ENCODE results near the gene KISS1R. TPM values are rescaled to one million over a fixed set of nuclear protein-coding genes. Genes with fewer than 3 reads are reported as not detected.

Gene KISS1R
- total and polyA plus RNA-seq, 5 donors from 2014 or later: 0.21 to 1.2 (median 0.67) TPM; not detected in 1

GRCh38 chr19:899336-900042 lies 17.6 kb upstream of the KISS1R start:
- peaks cover 42% of the 10 kb centered on the region for H3K36me3 ChIP-seq (ENCODE audit: control insufficient read depth, insufficient read depth, low read length)
- no peak overlapping the region for H3K4me3 ChIP-seq (ENCODE audit: low read depth, low read length)
- DNase-seq: no peak
- Mint-ChIP-seq H3K4me3 (no peak overlapping the region), H3K27ac (no peak overlapping the region), H3K4me1 (peaks cover 0 to 44% (median 7%) of the 10 kb centered on the region in 4 donors), H3K27me3 (no peaks in the 10 kb centered on the region), H3K9me3 (peaks cover 0 to 2% (median 0%) of the 10 kb centered on the region in 7 donors), H3K36me3 (peaks cover 7% of the 10 kb centered on the region)
- H3K27me3 ChIP-seq (ENCODE audit: control insufficient read depth, insufficient read depth, low read length): no peaks in the 10 kb centered on the region
- H3K4me1 ChIP-seq (ENCODE audit: control insufficient read depth, insufficient read depth, low read length, poor library complexity, severe bottlenecking): peaks cover 33% of the 10 kb centered on the region
- H3K9me3 ChIP-seq (ENCODE audit: control insufficient read depth in 2 of 2, low read length in 2 of 2): no peaks in the 10 kb centered on the region
- ATAC-seq (ENCODE audit: low read depth in 2 of 2): no peak
- H3K27ac ChIP-seq (ENCODE audit: insufficient read depth, low read length, poor library complexity, severe bottlenecking): peak overlapping the region; percentile 14

DNA sequence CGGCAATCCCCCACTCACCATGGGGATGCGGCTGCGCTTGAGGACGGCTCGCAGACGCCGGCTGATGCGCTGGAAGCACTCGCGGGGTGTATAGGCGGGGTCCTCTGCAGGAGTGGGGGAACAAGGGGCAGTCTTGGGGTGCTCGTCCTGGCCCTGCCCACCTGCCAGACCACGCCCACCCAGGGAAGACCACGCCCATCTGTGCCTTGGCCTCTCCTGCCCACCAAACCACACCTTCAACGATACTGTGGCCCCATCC lies 17.2 kb upstream of the KISS1R start:
- Histone ChIP-seq H3K4me3 (ENCODE audit: low read depth, low read length) (no peak overlapping the region), H3K9me3 (ENCODE audit: control insufficient read depth in 2 of 2, low read length in 2 of 2) (no peaks in the 10 kb centered on the region), H3K27ac (ENCODE audit: insufficient read depth, low read length, poor library complexity, severe bottlenecking) (peak overlapping the region; percentile 14), H3K27me3 (ENCODE audit: control insufficient read depth, insufficient read depth, low read length) (no peaks in the 10 kb centered on the region), H3K4me1 (ENCODE audit: control insufficient read depth, insufficient read depth, low read length, poor library complexity, severe bottlenecking) (peaks cover 35% of the 10 kb centered on the region), H3K36me3 (ENCODE audit: control insufficient read depth, insufficient read depth, low read length) (peaks cover 43% of the 10 kb centered on the region)
- H3K27ac Mint-ChIP-seq: peak overlapping the region in 1 of 3 donors; percentile 20
- no peak for DNase-seq
- no peaks in the 10 kb centered on the region for H3K27me3 Mint-ChIP-seq
- no peak for ATAC-seq (ENCODE audit: low read depth in 2 of 2)
- H3K4me1 Mint-ChIP-seq: peaks cover 0 to 48% (median 9%) of the 10 kb centered on the region in 4 donors
- H3K4me3 Mint-ChIP-seq: no peak overlapping the region
- H3K9me3 Mint-ChIP-seq: peaks cover 0 to 2% (median 0%) of the 10 kb centered on the region in 7 donors
- H3K36me3 Mint-ChIP-seq: peaks cover 7% of the 10 kb centered on the region

GRCh38 chr19:900302-901111 lies 16.6 kb upstream of the KISS1R start:
- Mint-ChIP-seq H3K36me3 (peaks cover 7% of the 10 kb centered on the region), H3K4me1 (peaks cover 0 to 50% (median 11%) of the 10 kb centered on the region in 4 donors), H3K9me3 (peaks cover 0 to 2% (median 0%) of the 10 kb centered on the region in 7 donors), H3K27me3 (no peaks in the 10 kb centered on the region), H3K4me3 (no peak overlapping the region), H3K27ac (peak overlapping the region in 1 of 3 donors; percentile 20)
- H3K27ac ChIP-seq (ENCODE audit: insufficient read depth, low read length, poor library complexity, severe bottlenecking): peak overlapping the region; percentile 14
- ATAC-seq (ENCODE audit: low read depth in 2 of 2): peak; percentile 50 to 64
- H3K4me1 ChIP-seq (ENCODE audit: control insufficient read depth, insufficient read depth, low read length, poor library complexity, severe bottlenecking): peaks cover 37% of the 10 kb centered on the region
- H3K36me3 ChIP-seq (ENCODE audit: control insufficient read depth, insufficient read depth, low read length): peaks cover 43% of the 10 kb centered on the region
- H3K9me3 ChIP-seq (ENCODE audit: control insufficient read depth in 2 of 2, low read length in 2 of 2): no peaks in the 10 kb centered on the region
- peak in 1 of 3 donors; percentile 48 for DNase-seq
- H3K4me3 ChIP-seq (ENCODE audit: low read depth, low read length): no peak overlapping the region
- no peaks in the 10 kb centered on the region for H3K27me3 ChIP-seq (ENCODE audit: control insufficient read depth, insufficient read depth, low read length)

DNA sequence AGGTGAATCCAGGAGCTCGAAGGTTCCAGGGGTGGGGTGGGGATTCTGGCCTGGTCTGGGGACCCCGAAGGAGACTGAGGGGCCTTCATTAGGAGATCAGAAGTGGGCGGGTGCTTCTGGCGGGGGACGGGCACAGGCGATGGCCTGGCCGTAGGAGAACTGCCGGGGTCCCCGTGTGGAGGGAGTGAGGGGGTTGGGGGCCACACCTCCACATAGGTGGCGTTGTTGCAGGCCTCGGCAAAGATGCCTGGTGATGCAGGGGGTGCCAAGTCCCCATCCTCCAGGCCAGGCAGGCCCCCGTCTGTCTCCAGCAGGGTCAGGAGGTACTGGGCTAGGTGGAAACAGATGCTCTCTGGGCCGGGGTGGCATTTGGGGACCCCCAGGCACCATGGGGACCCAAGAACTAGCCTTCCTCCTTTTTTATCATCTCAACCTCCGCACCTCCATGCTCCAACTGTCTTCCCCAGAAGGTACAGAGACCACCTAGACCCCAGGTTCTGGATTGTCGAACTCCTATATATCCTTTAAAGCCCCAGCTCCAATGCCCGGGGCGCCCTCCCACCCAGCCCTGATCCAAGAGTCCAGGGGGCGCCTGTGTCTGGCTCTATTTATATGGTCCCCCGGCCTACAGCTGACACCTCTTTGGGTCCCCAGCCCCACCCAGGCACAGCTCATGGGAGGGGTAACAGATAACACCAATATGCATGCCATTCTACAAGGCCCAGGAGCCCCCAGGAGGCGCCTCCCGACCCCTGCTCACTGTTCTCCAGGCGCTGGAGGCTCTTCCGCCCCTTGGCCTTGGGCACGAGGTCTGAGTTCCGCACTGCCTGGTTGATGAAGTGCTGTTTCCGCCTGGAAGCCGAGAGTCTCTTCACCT lies 15.7 kb upstream of the KISS1R start:
- H3K36me3 Mint-ChIP-seq: peaks cover 7% of the 10 kb centered on the region
- Histone ChIP-seq H3K9me3 (ENCODE audit: control insufficient read depth in 2 of 2, low read length in 2 of 2) (no peaks in the 10 kb centered on the region), H3K4me3 (ENCODE audit: low read depth, low read length) (no peak overlapping the region), H3K36me3 (ENCODE audit: control insufficient read depth, insufficient read depth, low read length) (peaks cover 42% of the 10 kb centered on the region), H3K27ac (ENCODE audit: insufficient read depth, low read length, poor library complexity, severe bottlenecking) (no peak overlapping the region), H3K27me3 (ENCODE audit: control insufficient read depth, insufficient read depth, low read length) (no peaks in the 10 kb centered on the region), H3K4me1 (ENCODE audit: control insufficient read depth, insufficient read depth, low read length, poor library complexity, severe bottlenecking) (peaks cover 44% of the 10 kb centered on the region)
- H3K27me3 Mint-ChIP-seq: no peaks in the 10 kb centered on the region
- DNase-seq (no peak), ATAC-seq (ENCODE audit: low read depth in 2 of 2) (no peak)
- H3K4me1 Mint-ChIP-seq: peaks cover 0 to 58% (median 15%) of the 10 kb centered on the region in 4 donors
- H3K4me3 Mint-ChIP-seq: peak overlapping the region in 1 of 4 donors; percentile 15
- H3K9me3 Mint-ChIP-seq: peaks cover 0 to 2% (median 0%) of the 10 kb centered on the region in 7 donors
- H3K27ac Mint-ChIP-seq: peak overlapping the region in 1 of 3 donors; percentile 43

DNA sequence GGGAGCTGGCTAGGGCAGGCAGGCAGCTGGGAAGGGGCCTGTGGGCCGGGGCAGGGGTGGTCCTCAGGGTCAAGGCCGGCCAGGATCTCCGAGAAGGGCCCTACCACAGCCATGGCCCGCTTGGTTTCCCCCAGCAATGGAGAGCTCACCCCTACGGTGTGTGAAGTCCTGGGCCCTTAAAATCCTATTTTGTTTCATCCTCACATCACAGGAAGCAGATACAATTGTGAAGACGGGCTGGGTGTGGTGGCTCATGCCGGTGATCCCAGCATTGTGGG lies 15.1 kb upstream of the KISS1R start:
- H3K4me1 Mint-ChIP-seq: peaks cover 0 to 59% (median 18%) of the 10 kb centered on the region in 4 donors
- no peak for ATAC-seq (ENCODE audit: low read depth in 2 of 2)
- Histone ChIP-seq H3K36me3 (ENCODE audit: control insufficient read depth, insufficient read depth, low read length) (peaks cover 36% of the 10 kb centered on the region), H3K27me3 (ENCODE audit: control insufficient read depth, insufficient read depth, low read length) (no peaks in the 10 kb centered on the region), H3K4me3 (ENCODE audit: low read depth, low read length) (no peak overlapping the region), H3K4me1 (ENCODE audit: control insufficient read depth, insufficient read depth, low read length, poor library complexity, severe bottlenecking) (peaks cover 50% of the 10 kb centered on the region), H3K9me3 (ENCODE audit: control insufficient read depth in 2 of 2, low read length in 2 of 2) (no peaks in the 10 kb centered on the region), H3K27ac (ENCODE audit: insufficient read depth, low read length, poor library complexity, severe bottlenecking) (no peak overlapping the region)
- H3K27me3 Mint-ChIP-seq: no peaks in the 10 kb centered on the region
- H3K36me3 Mint-ChIP-seq: peaks cover 1% of the 10 kb centered on the region
- no peak for DNase-seq
- H3K27ac Mint-ChIP-seq: peak overlapping the region in 1 of 3 donors; percentile 36
- H3K4me3 Mint-ChIP-seq: no peak overlapping the region
- H3K9me3 Mint-ChIP-seq: peaks cover 0 to 2% (median 0%) of the 10 kb centered on the region in 7 donors

DNA sequence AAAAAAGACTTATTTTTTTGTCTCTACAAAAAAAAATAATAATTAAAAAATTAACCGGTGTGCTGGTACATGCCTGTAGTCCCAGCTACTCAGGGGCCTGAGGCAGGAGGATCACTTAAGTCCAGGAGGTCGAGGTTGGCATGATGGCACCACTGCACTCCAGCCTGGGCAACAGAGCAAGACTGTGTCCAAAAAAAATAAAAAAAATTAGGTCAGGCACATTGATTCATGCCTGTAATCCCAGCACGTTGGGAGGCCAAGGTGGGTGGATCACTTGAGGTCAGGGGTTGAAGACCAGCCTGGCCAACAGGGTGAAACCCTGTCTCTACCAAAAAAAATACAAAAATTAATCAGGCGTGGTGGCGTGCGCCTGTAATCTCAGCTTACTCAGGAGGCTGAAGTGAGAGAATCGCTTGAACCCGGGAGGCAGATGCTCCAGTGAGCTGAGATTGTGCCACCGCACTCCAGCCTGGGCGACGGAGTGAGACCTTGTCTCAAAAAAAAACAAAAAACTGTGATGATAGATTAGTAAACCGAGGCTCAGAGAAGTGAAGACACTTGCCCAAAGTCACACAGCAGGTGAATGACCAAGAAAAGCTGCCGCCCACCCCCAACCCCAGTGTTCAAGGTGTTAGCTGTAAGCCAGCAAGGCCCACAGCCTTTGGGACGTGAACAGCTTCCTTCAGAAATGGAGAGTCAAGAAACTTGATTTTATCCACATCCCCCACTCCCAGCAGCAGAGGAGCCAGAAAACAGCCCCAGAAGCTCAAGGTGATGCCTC lies 14.5 kb upstream of the KISS1R start:
- peaks cover 0 to 65% (median 19%) of the 10 kb centered on the region in 4 donors for H3K4me1 Mint-ChIP-seq
- peaks cover 56% of the 10 kb centered on the region for H3K4me1 ChIP-seq (ENCODE audit: control insufficient read depth, insufficient read depth, low read length, poor library complexity, severe bottlenecking)
- H3K4me3 Mint-ChIP-seq: peak overlapping the region in 1 of 4 donors; percentile 33
- no peaks in the 10 kb centered on the region for H3K27me3 ChIP-seq (ENCODE audit: control insufficient read depth, insufficient read depth, low read length)
- H3K27ac ChIP-seq (ENCODE audit: insufficient read depth, low read length, poor library complexity, severe bottlenecking): no peak overlapping the region
- no peaks in the 10 kb centered on the region for H3K36me3 Mint-ChIP-seq
- DNase-seq: no peak
- peak overlapping the region in 2 of 3 donors; percentile 62 to 92 for H3K27ac Mint-ChIP-seq
- no peaks in the 10 kb centered on the region for H3K9me3 ChIP-seq (ENCODE audit: control insufficient read depth in 2 of 2, low read length in 2 of 2)
- ATAC-seq (ENCODE audit: low read depth in 2 of 2): no peak
- peaks cover 31% of the 10 kb centered on the region for H3K36me3 ChIP-seq (ENCODE audit: control insufficient read depth, insufficient read depth, low read length)
- peaks cover 5% of the 10 kb centered on the region for H3K27me3 Mint-ChIP-seq
- H3K4me3 ChIP-seq (ENCODE audit: low read depth, low read length): no peak overlapping the region
- peaks cover 0 to 2% (median 0%) of the 10 kb centered on the region in 7 donors for H3K9me3 Mint-ChIP-seq

GRCh38 chr19:903266-903797 lies 13.8 kb upstream of the KISS1R start:
- Histone ChIP-seq H3K27ac (ENCODE audit: insufficient read depth, low read length, poor library complexity, severe bottlenecking) (no peak overlapping the region), H3K9me3 (ENCODE audit: control insufficient read depth in 2 of 2, low read length in 2 of 2) (no peaks in the 10 kb centered on the region), H3K27me3 (ENCODE audit: control insufficient read depth, insufficient read depth, low read length) (no peaks in the 10 kb centered on the region), H3K4me1 (ENCODE audit: control insufficient read depth, insufficient read depth, low read length, poor library complexity, severe bottlenecking) (peaks cover 63% of the 10 kb centered on the region), H3K4me3 (ENCODE audit: low read depth, low read length) (no peak overlapping the region), H3K36me3 (ENCODE audit: control insufficient read depth, insufficient read depth, low read length) (peaks cover 30% of the 10 kb centered on the region)
- no peaks in the 10 kb centered on the region for H3K36me3 Mint-ChIP-seq
- peaks cover 0 to 71% (median 21%) of the 10 kb centered on the region in 4 donors for H3K4me1 Mint-ChIP-seq
- H3K4me3 Mint-ChIP-seq: peak overlapping the region in 1 of 4 donors; percentile 38
- peaks cover 0 to 2% (median 0%) of the 10 kb centered on the region in 7 donors for H3K9me3 Mint-ChIP-seq
- DNase-seq: no peak
- H3K27me3 Mint-ChIP-seq: peaks cover 5% of the 10 kb centered on the region
- no peak for ATAC-seq (ENCODE audit: low read depth in 2 of 2)
- peak overlapping the region in 1 of 3 donors; percentile 59 for H3K27ac Mint-ChIP-seq
